KMS-11 (cell line): ENCODE data around the gene PELI3.

Source experiments
- H2AFZ ChIP-seq: fragments of 200-600 bp; sonication (generic); 2 replicates; pipeline ENCODE4 v1.6.1; 2016; ENCODE audit warnings: antibody characterized with exemption, mixed run types, low read depth
- H3K27ac ChIP-seq: fragments of 200-600 bp; sonication (generic); 2 replicates; pipeline ENCODE4 v1.6.1; 2016; ENCODE audit warnings: mild to moderate bottlenecking, mixed run types
- H3K27me3 ChIP-seq: fragments of 200-600 bp; sonication (generic); 2 replicates; pipeline ENCODE4 v1.6.1; 2017; ENCODE audit warnings: mild to moderate bottlenecking, low read depth, mixed run types, moderate library complexity; ENCODE audit not compliant: insufficient read depth
- H3K36me3 ChIP-seq: fragments of 200-600 bp; sonication (generic); 2 replicates; pipeline ENCODE4 v1.6.1; 2017; ENCODE audit warnings: mild to moderate bottlenecking, mixed run types; ENCODE audit not compliant: insufficient read depth
- H3K4me1 ChIP-seq: fragments of 200-600 bp; sonication (generic); 2 replicates; pipeline ENCODE4 v1.6.1; 2016; ENCODE audit warnings: mild to moderate bottlenecking, low read depth, mixed run types; ENCODE audit not compliant: poor library complexity, severe bottlenecking
- H3K4me2 ChIP-seq: fragments of 200-600 bp; sonication (generic); 2 replicates; pipeline ENCODE4 v1.7.0; 2016; ENCODE audit warnings: mild to moderate bottlenecking, mixed run types
- H3K4me3 ChIP-seq: fragments of 200-600 bp; sonication (generic); IDR thresholded peaks from 2 replicates; pipeline ENCODE4 v1.6.1; 2017; ENCODE audit warnings: low read depth, low read length, mixed read lengths; ENCODE audit not compliant: insufficient read depth
- H3K79me2 ChIP-seq: fragments of 200-600 bp; sonication (generic); 2 replicates; pipeline ENCODE4 v1.6.1; 2016; ENCODE audit warnings: low read depth, mixed run types; ENCODE audit not compliant: insufficient read depth
- H3K9ac ChIP-seq: fragments of 200-600 bp; sonication (generic); 2 replicates; pipeline ENCODE4 v1.6.1; 2016; ENCODE audit warnings: mild to moderate bottlenecking, mixed run types
- H4K20me1 ChIP-seq: fragments of 200-600 bp; sonication (generic); 2 replicates; pipeline ENCODE4 v1.6.1; 2016; ENCODE audit warnings: mild to moderate bottlenecking, mixed run types; ENCODE audit not compliant: insufficient read depth
- TF ChIP-seq, protein P1 (sequence below): fragments of 200-600 bp; sonication (generic); conservative IDR thresholded peaks from 2 replicates; pipeline ENCODE4 v1.6.1; 2017; ENCODE audit warnings: low read depth, mild to moderate bottlenecking, antibody characterized with exemption, low read length, moderate library complexity, mixed read lengths

The PELI3 gene

DNA sequence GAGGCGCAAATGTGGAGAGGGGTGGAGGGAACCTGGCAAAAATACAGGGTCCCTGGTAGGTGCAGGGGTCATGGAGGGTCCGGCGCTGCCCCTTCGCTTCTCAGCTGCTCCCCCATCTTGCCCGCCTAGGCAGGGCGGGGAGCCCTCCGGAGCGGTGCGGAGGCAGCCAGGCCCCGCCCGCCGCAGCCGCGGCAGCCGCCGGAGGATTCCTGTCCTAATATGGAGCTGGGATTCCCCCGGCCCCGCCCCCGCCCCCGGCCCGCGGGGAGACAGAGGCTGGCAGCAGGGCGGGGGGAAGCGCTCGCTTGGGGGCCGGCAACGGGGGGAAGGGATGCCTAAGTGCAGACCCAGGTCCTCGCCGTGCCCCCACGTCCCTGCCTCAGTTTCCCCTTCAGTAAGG, 46.9 kb upstream of the PELI3 start:
- no peak overlapping the region for H3K9ac ChIP-seq
- TF ChIP-seq, protein P1, sequence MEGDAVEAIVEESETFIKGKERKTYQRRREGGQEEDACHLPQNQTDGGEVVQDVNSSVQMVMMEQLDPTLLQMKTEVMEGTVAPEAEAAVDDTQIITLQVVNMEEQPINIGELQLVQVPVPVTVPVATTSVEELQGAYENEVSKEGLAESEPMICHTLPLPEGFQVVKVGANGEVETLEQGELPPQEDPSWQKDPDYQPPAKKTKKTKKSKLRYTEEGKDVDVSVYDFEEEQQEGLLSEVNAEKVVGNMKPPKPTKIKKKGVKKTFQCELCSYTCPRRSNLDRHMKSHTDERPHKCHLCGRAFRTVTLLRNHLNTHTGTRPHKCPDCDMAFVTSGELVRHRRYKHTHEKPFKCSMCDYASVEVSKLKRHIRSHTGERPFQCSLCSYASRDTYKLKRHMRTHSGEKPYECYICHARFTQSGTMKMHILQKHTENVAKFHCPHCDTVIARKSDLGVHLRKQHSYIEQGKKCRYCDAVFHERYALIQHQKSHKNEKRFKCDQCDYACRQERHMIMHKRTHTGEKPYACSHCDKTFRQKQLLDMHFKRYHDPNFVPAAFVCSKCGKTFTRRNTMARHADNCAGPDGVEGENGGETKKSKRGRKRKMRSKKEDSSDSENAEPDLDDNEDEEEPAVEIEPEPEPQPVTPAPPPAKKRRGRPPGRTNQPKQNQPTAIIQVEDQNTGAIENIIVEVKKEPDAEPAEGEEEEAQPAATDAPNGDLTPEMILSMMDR, result no peak
- H3K4me2 ChIP-seq, result no peak overlapping the region
- no peaks in the 10 kb centered on the region for H3K36me3 ChIP-seq
- no peak overlapping the region for H3K27ac ChIP-seq
- H2AFZ ChIP-seq, result no peak overlapping the region
- no peaks in the 10 kb centered on the region for H3K79me2 ChIP-seq
- H4K20me1 ChIP-seq, result no peaks in the 10 kb centered on the region
- peaks cover 13% of the 10 kb centered on the region for H3K4me1 ChIP-seq
- no peak overlapping the region for H3K4me3 ChIP-seq
- peaks cover 37% of the 10 kb centered on the region for H3K27me3 ChIP-seq

DNA sequence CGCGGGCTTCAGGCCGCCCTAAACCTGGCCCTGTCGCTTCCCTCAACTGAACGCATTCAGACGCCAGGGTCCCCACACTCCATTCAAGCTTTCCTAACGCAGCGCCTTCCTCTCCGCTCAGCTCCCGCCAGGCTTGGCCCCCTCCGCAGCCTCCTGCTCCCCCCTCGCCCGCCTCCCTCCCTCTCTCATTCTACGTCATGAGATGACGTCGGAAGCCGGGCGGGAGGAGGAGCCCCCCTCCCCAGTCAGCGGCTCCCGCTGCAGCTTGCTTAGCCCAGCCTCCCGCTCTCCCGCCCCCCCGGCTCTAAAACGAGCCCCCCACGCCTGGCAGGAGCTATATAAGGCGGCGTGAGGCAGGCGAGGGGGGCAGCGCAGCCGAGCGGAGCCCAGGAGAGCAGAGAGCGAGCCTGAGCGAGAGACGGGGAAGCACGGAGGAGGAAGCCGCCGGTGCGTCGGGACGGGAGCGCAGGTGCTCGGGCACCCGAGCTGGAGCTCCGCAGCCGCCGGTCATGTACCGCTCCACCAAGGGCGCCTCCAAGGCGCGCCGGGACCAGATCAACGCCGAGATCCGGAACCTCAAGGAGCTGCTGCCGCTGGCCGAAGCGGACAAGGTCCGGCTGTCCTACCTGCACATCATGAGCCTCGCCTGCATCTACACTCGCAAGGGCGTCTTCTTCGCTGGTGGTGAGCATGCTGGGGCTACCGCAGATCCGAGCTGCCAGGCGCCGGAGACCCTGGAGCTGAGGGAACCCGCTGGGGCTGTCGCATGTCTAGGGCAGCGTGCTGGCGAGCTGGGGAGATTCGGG, 45.8 kb upstream of the PELI3 start, which contains the start of gene NPAS4:
Gene NPAS4 (plus strand): TSS at position 365 of the 806 bp plus-strand sequence. CDS start 145 bp downstream, at position 510.
- Histone ChIP-seq H3K4me3 (no peak within 1 kb of the TSS), H3K27ac (no peak within 1 kb of the TSS), H3K4me2 (no peak within 1 kb of the TSS)

DNA sequence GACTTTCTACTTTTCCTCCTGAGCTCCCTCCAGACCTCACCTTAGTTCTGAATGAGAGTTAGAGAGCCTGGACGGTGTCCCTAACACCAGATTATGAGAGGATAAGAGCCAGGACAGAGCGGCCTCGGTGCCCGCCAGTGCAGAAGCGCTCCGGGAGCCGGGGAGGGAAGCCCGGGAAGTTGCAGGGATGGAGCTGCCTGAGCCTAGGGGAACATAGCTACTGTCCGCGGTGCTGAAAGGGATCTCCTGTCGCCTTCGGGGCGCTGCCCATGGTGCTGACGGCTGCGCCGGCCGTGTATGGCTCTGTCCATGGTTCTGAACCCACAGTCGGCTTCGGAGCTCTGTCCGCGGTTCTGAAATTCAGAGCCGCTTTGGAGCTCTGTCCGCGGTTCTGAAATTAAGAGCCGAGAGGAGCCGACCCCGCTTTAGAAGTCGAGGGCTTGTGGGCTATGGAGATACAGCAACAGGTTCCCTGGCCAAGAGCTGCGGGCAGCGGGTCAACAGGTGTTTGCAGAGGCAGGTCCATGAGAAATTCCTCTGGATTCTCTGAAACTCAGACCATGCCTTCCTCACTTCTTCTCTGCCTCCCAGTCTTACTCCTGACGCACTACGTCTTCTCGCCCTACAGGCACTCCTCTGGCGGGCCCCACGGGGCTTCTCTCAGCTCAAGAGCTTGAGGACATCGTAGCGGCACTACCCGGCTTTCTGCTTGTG, 45.1 kb upstream of the PELI3 start:
- H3K36me3 ChIP-seq, result no peaks in the 10 kb centered on the region
- no peak overlapping the region for H3K9ac ChIP-seq
- no peak overlapping the region for H3K4me2 ChIP-seq
- peaks cover 24% of the 10 kb centered on the region for H3K27me3 ChIP-seq
- H4K20me1 ChIP-seq, result no peaks in the 10 kb centered on the region
- TF ChIP-seq, protein P1, result no peak
- H3K79me2 ChIP-seq, result no peaks in the 10 kb centered on the region
- H3K4me3 ChIP-seq, result no peak overlapping the region
- no peak overlapping the region for H2AFZ ChIP-seq
- peaks cover 13% of the 10 kb centered on the region for H3K4me1 ChIP-seq
- H3K27ac ChIP-seq, result no peak overlapping the region

More for the DNA sequence above, 45.8 kb upstream of the PELI3 start, which contains the start of gene NPAS4:
- Histone ChIP-seq H3K36me3 (no peaks in the 10 kb centered on the region), H3K79me2 (no peaks in the 10 kb centered on the region), H3K4me1 (peaks cover 13% of the 10 kb centered on the region), H3K9ac (no peak within 1 kb of the TSS), H2AFZ (no peak within 1 kb of the TSS), H4K20me1 (no peaks in the 10 kb centered on the region), H3K27me3 (peaks cover 30% of the 10 kb centered on the region)
- TF ChIP-seq, protein P1, result no peak

DNA sequence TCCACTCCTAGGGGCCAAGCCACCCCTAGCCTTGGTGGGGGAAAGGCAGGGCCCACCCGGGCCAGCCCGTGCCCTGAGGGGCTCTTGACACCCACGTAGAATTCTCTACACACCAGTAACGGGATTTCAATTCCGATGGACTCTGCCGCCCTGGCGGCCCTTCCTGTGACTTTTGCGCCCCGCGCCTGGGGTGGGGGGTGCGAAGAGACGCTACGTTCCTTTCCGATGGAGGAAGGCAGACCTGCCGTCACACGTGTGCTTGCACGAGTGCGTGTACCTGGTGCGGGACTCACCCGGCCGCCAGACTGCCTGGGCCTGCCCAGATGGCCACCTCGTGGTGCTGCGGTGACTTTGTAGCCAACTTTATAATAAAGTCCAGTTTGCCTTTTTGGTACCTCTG, 40.4 kb upstream of the PELI3 start:
- Histone ChIP-seq H4K20me1 (no peaks in the 10 kb centered on the region), H3K4me3 (no peak overlapping the region), H3K9ac (no peak overlapping the region), H3K36me3 (no peaks in the 10 kb centered on the region), H3K79me2 (no peaks in the 10 kb centered on the region), H3K4me1 (no peaks in the 10 kb centered on the region), H2AFZ (no peak overlapping the region), H3K27ac (no peak overlapping the region), H3K27me3 (peaks cover 7% of the 10 kb centered on the region; the same call in 1 of the 2 replicates), H3K4me2 (no peak overlapping the region)
- TF ChIP-seq, protein P1, result no peak
